Fibroblast of villous mesenchyme (primary cell): ENCODE data around the gene CHAF1B. TPM values are rescaled to one million over a fixed set of nuclear protein-coding genes. Genes with fewer than 3 reads are reported as not detected.
A peak's percentile ranks its signal among the peaks of the same experiment; 100 is the strongest.

Experiments
- DNase-seq: peaks from one replicate; pipeline ENCODE4 v3.0.0-alpha.2; 2010; ENCODE audit warnings: low read depth
- H3K4me3 ChIP-seq: 2 replicates; pipeline ENCODE4 v1.5.1; 2011; ENCODE audit warnings: low read depth, mild to moderate bottlenecking, low read length
- total RNA-seq: library from RNA; depleted of rRNA; stranded (reverse); fragments of >200 nt; gene quantifications from 2 replicates; pipeline ENCODE4 v1.2.3, GENCODE V29; 2012
- TF ChIP-seq, protein P1 (sequence below): IDR thresholded peaks from 2 replicates; pipeline ENCODE4 v1.5.1; 2012; ENCODE audit warnings: low read depth, mild to moderate bottlenecking, low read length; ENCODE audit not compliant: insufficient read depth

Gene CHAF1B
- total RNA-seq, 1 donor = 3.5 TPM

DNA sequence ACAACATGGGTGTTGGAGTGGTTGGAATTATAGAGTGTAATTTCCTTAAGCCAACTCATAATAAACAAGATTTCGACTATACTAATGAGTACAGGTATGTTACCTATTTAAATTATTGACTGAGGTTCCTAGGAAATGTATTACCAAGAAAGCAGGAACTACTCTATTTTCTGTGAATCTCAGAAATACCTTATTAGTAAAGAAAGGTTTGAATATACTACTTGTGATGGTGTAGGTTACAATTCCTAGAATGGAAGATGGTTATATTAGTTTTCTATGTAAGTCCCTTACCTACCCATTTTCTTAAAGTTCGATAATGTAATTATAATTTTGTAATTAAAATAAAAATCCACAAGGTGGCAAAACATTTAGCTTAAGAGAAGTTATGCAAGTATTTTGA is 35.9 kb upstream of the CHAF1B start:
- H3K4me3 ChIP-seq = no peak overlapping the region
- no peak for DNase-seq
- TF ChIP-seq, protein P1, sequence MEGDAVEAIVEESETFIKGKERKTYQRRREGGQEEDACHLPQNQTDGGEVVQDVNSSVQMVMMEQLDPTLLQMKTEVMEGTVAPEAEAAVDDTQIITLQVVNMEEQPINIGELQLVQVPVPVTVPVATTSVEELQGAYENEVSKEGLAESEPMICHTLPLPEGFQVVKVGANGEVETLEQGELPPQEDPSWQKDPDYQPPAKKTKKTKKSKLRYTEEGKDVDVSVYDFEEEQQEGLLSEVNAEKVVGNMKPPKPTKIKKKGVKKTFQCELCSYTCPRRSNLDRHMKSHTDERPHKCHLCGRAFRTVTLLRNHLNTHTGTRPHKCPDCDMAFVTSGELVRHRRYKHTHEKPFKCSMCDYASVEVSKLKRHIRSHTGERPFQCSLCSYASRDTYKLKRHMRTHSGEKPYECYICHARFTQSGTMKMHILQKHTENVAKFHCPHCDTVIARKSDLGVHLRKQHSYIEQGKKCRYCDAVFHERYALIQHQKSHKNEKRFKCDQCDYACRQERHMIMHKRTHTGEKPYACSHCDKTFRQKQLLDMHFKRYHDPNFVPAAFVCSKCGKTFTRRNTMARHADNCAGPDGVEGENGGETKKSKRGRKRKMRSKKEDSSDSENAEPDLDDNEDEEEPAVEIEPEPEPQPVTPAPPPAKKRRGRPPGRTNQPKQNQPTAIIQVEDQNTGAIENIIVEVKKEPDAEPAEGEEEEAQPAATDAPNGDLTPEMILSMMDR = no peak

DNA sequence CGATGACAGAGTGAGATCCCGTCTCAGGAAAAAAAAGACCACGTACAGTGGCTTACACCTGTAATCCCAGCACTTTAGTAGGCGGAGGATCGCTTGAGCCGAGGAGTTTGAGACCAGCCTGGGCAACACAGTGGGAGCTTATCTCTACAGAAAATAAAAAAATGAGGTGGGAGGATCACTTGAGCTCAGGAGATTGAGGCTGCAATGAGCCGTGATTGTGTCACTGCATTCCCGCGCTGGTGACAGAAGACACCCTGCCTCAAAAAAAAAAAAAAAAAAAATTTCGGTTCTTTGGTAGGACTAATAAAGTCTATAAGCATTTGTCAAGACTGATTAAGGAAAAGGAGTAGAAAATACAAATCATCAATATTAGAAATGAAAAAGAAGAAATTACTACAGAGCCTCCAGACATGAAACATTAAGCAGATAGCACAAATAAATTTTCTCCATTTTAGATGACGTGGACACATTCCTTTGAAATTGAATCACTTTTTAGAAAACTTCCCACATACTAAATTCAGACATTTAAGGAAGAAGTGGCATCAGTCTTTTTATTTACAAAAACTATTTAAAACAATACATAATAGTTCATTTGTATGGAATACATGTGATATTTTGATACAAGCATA is 34.8 kb upstream of the CHAF1B start:
- TF ChIP-seq, protein P1 = no peak
- peak; percentile 73 for DNase-seq
- H3K4me3 ChIP-seq = no peak overlapping the region

DNA sequence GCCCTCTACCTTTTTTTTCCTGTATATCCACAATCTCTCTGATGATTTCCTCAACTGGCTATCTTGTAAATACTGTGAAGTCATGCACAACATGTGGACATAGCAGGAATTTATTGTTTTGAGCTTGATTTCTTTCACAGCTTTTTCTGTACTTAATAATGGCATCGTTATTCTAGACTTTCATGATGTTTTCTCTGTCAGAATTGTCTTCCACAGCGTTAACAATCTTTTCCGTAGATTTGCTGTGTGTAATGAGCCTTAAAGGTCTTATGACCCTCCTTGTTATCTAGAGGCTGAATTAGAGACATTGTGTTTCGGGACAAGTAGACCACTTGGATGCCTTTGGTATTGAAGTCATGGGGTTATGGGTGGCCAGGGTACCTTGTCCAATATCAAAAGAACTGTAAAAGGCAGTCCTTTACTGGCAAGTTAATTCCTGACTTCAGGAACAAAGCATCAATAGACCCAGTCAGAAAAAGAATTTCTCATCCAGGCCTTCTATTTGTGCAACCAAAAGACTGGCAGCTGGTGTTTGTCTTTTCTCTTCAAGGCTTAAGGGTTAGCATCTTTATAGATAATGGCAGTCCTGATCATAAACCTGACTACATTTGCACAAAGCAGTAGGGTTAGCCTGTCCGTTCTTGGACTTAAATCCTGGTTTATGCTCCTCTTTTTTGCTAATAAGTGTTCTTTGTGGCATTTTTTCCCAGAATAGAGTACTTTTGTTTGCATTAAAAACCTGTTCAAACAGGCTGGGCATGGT is 30.1 kb upstream of the CHAF1B start:
- TF ChIP-seq, protein P1 = no peak
- H3K4me3 ChIP-seq = no peak overlapping the region
- peak; percentile 62 for DNase-seq

DNA sequence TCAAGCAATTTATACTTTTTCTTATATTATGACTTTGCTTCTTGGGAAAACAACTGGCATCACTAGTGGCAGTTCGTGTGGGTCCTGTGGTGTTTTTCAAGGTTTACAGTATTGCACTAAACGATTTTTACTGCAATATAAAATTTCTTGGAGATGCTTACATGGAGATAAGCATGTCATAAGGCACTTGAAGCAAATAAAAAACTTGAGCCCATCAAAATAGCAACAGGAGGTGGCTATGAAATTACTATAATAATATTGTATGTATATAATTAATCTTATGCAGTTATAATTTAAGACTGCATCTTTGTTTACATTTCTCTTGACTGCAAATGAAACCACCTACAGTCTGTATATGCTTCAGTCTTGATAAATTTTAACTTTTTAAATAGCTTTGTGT is 29.3 kb upstream of the CHAF1B start:
- DNase-seq = no peak
- TF ChIP-seq, protein P1 = no peak
- H3K4me3 ChIP-seq = no peak overlapping the region

DNA sequence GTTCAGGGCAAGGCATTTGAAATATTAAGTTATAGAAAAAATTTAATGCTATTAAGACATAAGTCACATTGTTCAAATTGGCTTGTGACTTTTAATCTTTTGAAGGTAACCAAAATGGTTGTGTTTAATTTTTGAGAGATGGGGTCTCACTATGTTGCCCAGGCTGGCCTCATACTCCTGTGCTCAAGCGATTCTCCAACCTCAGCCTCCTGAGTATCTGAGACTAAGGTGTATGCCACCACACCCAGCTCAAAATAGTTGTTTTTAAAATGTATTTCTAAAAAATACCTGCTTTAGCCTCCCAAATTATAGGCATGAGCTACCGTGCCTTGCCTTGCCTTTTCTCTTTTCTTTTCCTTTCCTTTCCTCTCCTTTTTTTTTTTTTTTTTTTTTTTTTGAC is 26.0 kb upstream of the CHAF1B start:
- no peak for DNase-seq
- TF ChIP-seq, protein P1 = no peak
- no peak overlapping the region for H3K4me3 ChIP-seq

DNA sequence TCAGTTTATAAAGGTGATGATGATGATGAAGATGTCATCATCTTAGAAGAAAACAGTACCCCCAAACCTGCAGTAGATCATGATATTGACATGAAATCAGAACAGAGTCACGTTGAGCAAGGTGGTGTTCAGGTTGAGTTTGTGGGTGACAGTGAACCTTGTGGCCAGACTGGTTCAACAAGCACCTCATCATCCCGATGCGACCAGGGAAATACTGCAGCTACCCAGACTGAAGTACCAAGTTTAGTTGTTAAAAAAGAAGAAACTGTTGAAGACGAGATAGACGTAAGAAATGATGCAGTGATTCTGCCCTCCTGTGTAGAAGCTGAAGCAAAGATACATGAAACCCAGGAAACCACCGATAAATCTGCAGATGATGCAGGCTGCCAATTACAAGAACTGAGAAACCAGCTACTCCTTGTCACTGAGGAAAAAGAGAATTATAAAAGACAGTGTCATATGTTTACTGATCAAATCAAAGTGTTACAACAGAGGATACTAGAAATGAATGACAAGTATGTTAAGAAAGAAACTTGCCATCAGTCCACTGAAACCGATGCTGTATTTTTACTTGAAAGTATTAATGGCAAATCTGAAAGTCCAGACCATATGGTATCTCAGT is 16.0 kb upstream of the CHAF1B start:
- DNase-seq = no peak
- TF ChIP-seq, protein P1 = no peak
- no peak overlapping the region for H3K4me3 ChIP-seq
